OCI-LY7 (cell line): ENCODE data around the gene CCDC124.
A peak's percentile ranks its signal among the peaks of the same experiment; 100 is the strongest.

Experiments
- CTCF ChIP-seq: fragments of 200-600 bp; sonication (generic); conservative IDR thresholded peaks from 2 replicates; pipeline ENCODE4 v1.5.1; 2014; ENCODE audit warnings: mild to moderate bottlenecking, antibody characterized with exemption, low read length, moderate library complexity, mixed read lengths
- EZH2phosphoT487 ChIP-seq: fragments of 200-600 bp; sonication (generic); IDR thresholded peaks from 2 replicates; pipeline ENCODE4 v1.6.1; 2018; ENCODE audit warnings: low read depth, borderline replicate concordance, mild to moderate bottlenecking, mixed run types, antibody characterized with exemption, low read length, moderate library complexity, mixed read lengths

- TF ChIP-seq EZH2phosphoT487 (no peak), CTCF (peak; percentile 98)
These were observed at the start of gene CCDC124 for GRCh38 chr19:17932485-17933338.
